Measurements from ENCODE around the gene COL1A2. TPM values are rescaled to one million over a fixed set of nuclear protein-coding genes. Genes with fewer than 3 reads are reported as not detected.

COL1A2 gene
- total RNA-seq, 1 experiment from 2014 or later, result not detected

DNA sequence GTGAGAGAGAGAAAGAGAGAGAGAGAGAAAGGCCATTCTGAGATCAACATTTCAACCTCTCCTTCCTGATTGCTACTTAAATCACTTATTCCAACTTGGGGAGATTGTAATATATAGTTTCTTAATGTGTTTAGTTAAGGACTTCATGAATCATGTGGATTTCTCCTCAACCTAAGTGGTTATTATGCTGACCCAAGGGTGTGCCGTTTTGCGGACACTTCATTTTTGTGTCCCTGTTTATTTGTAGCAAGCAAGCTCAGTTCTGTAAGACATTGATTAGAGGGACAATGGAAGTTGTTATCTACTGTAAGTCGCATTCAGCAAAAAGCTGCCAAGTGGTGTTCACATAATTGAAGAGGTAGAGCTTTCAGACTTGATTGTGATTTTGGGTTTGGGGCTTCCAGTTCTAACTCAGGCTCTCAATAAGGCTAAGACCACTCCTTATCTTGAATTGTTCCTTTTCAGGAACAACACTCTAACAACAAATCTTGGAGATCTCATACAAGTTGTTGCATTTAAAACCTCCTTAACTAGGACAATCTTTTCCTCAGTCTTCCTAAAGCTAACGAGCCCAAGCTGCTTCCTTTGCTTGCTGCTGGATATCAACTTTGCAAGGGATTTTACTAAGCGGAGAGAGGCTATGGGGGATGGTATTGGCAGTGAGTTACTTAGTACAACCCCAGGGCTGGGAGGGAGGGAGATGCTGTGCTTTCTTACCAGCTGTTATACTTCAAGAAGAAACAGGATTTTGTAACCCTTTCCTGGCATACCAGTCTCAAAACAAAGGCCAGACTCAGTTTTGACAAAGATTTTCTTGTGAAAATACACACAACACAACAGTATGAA lies 19.8 kb upstream of the COL1A2 start:
- no peak overlapping the region for H3K27ac Mint-ChIP-seq (ENCODE audit: unreplicated experiment)
- TF ChIP-seq CTCF (IDR thresholded peaks at IDR 0.05; ENCODE audit: unreplicated experiment), result no peak
- H3K4me3 Mint-ChIP-seq (ENCODE audit: low read depth, unreplicated experiment), result no peak overlapping the region
- no peaks in the 10 kb centered on the region for H3K9me3 Mint-ChIP-seq (ENCODE audit: low read depth, unreplicated experiment)
- no peaks in the 10 kb centered on the region for H3K4me1 Mint-ChIP-seq (ENCODE audit: low read depth, unreplicated experiment)
- intact Hi-C loops (cut with micrococcal nuclease; ENCODE audit: unreplicated experiment), result no loop called here
- H3K36me3 Mint-ChIP-seq (ENCODE audit: insufficient read depth, unreplicated experiment), result no peaks in the 10 kb centered on the region
- BruUV-seq (replicated peaks), result no TSS peak
- H3K27me3 Mint-ChIP-seq (ENCODE audit: unreplicated experiment), result no peaks in the 10 kb centered on the region
- no peak for DNase-seq
- CTCF ChIA-PET, result no interaction called here

DNA sequence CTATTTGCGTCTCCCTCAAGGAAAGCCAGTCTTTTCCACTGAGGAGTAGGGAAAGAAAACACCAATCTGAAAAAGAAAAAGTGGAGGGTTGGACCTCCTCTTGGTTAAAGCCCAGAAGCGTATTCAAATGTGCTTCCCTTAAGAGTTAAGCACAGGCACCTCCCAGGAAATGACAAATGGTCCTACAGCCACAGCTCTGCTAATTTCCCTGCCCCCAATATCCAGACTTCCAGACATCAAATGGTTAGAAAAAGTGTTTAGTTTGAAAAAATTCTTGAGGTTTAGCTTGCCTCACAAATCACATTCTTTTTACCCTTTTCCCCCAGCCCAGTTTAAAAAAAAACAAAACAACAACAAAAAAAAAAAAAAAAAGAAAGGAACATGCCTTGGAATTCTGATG lies 19.0 kb upstream of the COL1A2 start:
- Mint-ChIP-seq H3K4me3 (ENCODE audit: low read depth, unreplicated experiment) (no peak overlapping the region), H3K36me3 (ENCODE audit: insufficient read depth, unreplicated experiment) (no peaks in the 10 kb centered on the region), H3K4me1 (ENCODE audit: low read depth, unreplicated experiment) (no peaks in the 10 kb centered on the region), H3K27ac (ENCODE audit: unreplicated experiment) (no peak overlapping the region), H3K27me3 (ENCODE audit: unreplicated experiment) (no peaks in the 10 kb centered on the region), H3K9me3 (ENCODE audit: low read depth, unreplicated experiment) (no peaks in the 10 kb centered on the region)
- no peak for DNase-seq
- no peak for TF ChIP-seq CTCF (IDR thresholded peaks at IDR 0.05; ENCODE audit: unreplicated experiment)
- CTCF ChIA-PET, result no interaction called here
- intact Hi-C loops (cut with micrococcal nuclease; ENCODE audit: unreplicated experiment), result no loop called here
- BruUV-seq (replicated peaks), result no TSS peak

- CTCF ChIA-PET, result no interaction called here
- Mint-ChIP-seq H3K4me1 (ENCODE audit: low read depth, unreplicated experiment) (no peaks in the 10 kb centered on the region), H3K4me3 (ENCODE audit: low read depth, unreplicated experiment) (no peak overlapping the region), H3K27ac (ENCODE audit: unreplicated experiment) (no peak overlapping the region), H3K9me3 (ENCODE audit: low read depth, unreplicated experiment) (no peaks in the 10 kb centered on the region), H3K36me3 (ENCODE audit: insufficient read depth, unreplicated experiment) (no peaks in the 10 kb centered on the region), H3K27me3 (ENCODE audit: unreplicated experiment) (no peaks in the 10 kb centered on the region)
- intact Hi-C loops (cut with micrococcal nuclease; ENCODE audit: unreplicated experiment), result no loop called here
- no TSS peak for BruUV-seq (replicated peaks)
- no peak for DNase-seq
- no peak for TF ChIP-seq CTCF (IDR thresholded peaks at IDR 0.05; ENCODE audit: unreplicated experiment)
Observed at GRCh38 chr7:94376281-94376680, 18.4 kb upstream of the COL1A2 start.

DNA sequence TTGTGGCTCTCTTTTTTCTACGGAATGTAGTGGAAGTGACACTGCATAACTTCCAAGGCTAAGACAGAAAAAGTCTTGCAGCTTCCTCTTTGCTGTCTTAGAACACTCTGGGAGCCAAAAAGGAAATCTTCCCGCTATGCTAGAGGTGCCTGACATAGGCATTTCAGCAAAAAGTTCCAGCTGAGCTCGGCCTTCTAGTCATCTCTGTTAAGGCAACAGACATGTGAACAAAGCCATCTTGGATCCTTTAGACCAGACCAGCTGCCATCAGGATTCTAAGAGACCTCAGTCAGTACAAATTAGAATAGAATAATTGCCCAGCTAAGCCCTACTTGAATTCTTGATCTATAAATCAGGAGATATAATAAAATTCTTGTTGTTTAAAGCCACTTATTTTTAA lies 16.3 kb upstream of the COL1A2 start:
- Mint-ChIP-seq H3K27ac (ENCODE audit: unreplicated experiment) (no peak overlapping the region), H3K9me3 (ENCODE audit: low read depth, unreplicated experiment) (no peaks in the 10 kb centered on the region), H3K27me3 (ENCODE audit: unreplicated experiment) (no peaks in the 10 kb centered on the region), H3K4me3 (ENCODE audit: low read depth, unreplicated experiment) (no peak overlapping the region), H3K36me3 (ENCODE audit: insufficient read depth, unreplicated experiment) (no peaks in the 10 kb centered on the region), H3K4me1 (ENCODE audit: low read depth, unreplicated experiment) (no peaks in the 10 kb centered on the region)
- no TSS peak for BruUV-seq (replicated peaks)
- CTCF ChIA-PET, result no interaction called here
- intact Hi-C loops (cut with micrococcal nuclease; ENCODE audit: unreplicated experiment), result no loop called here
- no peak for TF ChIP-seq CTCF (IDR thresholded peaks at IDR 0.05; ENCODE audit: unreplicated experiment)
- no peak for DNase-seq
